Measurements from ENCODE around the gene FARS2.

DNA sequence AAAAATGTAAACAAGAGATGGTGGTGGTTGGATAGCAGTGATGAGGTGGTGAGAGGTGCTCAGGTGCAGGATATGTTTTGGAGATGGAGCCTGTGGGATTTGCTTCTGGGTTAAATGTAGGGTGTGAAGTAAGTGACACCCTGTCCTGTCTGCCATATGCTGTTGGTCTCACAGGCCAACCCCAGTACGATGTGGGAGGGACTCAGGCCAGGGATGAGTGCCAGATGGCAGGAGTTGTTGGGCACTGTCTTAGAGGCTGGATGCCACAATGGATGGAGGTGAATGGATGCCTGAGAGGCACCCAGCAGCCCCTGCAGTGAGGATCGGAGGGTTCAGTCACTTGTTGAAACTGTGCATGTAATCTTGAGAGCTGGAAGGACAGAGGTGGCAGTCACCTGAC lies 486.1 kb downstream of the FARS2 start:
- TF ChIP-seq, protein P1, sequence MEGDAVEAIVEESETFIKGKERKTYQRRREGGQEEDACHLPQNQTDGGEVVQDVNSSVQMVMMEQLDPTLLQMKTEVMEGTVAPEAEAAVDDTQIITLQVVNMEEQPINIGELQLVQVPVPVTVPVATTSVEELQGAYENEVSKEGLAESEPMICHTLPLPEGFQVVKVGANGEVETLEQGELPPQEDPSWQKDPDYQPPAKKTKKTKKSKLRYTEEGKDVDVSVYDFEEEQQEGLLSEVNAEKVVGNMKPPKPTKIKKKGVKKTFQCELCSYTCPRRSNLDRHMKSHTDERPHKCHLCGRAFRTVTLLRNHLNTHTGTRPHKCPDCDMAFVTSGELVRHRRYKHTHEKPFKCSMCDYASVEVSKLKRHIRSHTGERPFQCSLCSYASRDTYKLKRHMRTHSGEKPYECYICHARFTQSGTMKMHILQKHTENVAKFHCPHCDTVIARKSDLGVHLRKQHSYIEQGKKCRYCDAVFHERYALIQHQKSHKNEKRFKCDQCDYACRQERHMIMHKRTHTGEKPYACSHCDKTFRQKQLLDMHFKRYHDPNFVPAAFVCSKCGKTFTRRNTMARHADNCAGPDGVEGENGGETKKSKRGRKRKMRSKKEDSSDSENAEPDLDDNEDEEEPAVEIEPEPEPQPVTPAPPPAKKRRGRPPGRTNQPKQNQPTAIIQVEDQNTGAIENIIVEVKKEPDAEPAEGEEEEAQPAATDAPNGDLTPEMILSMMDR (IDR thresholded peaks at IDR 0.05), result no peak
- TF ChIP-seq EZH2 (IDR thresholded peaks at IDR 0.05; ENCODE audit: borderline replicate concordance, insufficient read depth, low read depth, low read length, poor library complexity, severe bottlenecking), result no peak
